Progenitor cell of endocrine pancreas (in vitro differentiated cells): ENCODE measurements around the gene GPR26. TPM values are rescaled to one million over a fixed set of nuclear protein-coding genes. Genes with fewer than 3 reads are reported as not detected.

ENCODE experiments used
- DNase-seq: peaks from one replicate; pipeline ENCODE4 v3.0.0; 2021; ENCODE audit warnings: low spot score; ENCODE audit not compliant: unreplicated experiment
- H3K27ac Mint-ChIP-seq: 2 replicates; pipeline ENCODE4 v1.8.0; 2021; ENCODE audit warnings: mild to moderate bottlenecking, moderate library complexity, mixed read lengths
- H3K27me3 Mint-ChIP-seq: 2 replicates; pipeline ENCODE4 v1.8.0; 2021; ENCODE audit warnings: mixed read lengths
- H3K36me3 Mint-ChIP-seq: 2 replicates; pipeline ENCODE4 v1.8.0; 2022; ENCODE audit warnings: mixed read lengths; ENCODE audit not compliant: insufficient read depth
- H3K4me1 Mint-ChIP-seq: 2 replicates; pipeline ENCODE4 v1.8.0; 2021; ENCODE audit warnings: low read depth, mixed read lengths
- H3K4me3 Mint-ChIP-seq: 2 replicates; pipeline ENCODE4 v1.8.0; 2021; ENCODE audit warnings: low read depth, mild to moderate bottlenecking, moderate library complexity, mixed read lengths
- H3K9me3 Mint-ChIP-seq: 2 replicates; pipeline ENCODE4 v1.8.0; 2021; ENCODE audit warnings: low read depth, mixed read lengths
- total RNA-seq: library from RNA; stranded (reverse); gene quantifications from 2 replicates; pipeline ENCODE4 v1.2.1, GENCODE V29; 2021
- TF ChIP-seq, protein P1 (sequence below): fragments of 200-600 bp; sonication (generic); IDR thresholded peaks from one replicate; pipeline ENCODE4 v1.5.0; 2021; ENCODE audit warnings: antibody characterized with exemption, mild to moderate bottlenecking; ENCODE audit not compliant: unreplicated experiment

The GPR26 gene
- total RNA-seq, 1 donor from 2014 or later = not detected

DNA sequence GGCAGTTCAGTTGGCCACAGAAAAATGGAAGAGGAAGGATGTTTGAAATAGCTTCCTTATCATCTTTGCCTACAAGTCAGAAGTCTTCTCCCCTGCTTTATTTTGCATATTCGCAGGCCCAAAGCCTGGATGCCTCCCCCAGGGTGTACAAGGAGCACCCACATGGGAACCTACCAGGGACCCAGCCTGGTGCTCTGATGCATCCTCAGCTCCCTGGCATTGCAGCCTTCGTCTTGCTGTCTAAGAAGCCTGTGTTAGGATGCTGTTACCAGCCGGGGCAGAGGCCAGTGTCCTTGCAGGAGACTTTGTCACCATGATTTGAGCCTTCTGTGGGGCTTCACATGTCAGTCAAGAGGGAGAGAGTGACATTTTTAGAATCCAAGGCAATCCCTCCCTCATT is 27.0 kb upstream of the GPR26 start:
- no peak for DNase-seq
- Mint-ChIP-seq H3K27ac (no peak overlapping the region), H3K9me3 (no peaks in the 10 kb centered on the region), H3K36me3 (no peaks in the 10 kb centered on the region), H3K4me1 (no peaks in the 10 kb centered on the region), H3K27me3 (peaks cover 33% of the 10 kb centered on the region), H3K4me3 (no peak overlapping the region)
- TF ChIP-seq, protein P1, sequence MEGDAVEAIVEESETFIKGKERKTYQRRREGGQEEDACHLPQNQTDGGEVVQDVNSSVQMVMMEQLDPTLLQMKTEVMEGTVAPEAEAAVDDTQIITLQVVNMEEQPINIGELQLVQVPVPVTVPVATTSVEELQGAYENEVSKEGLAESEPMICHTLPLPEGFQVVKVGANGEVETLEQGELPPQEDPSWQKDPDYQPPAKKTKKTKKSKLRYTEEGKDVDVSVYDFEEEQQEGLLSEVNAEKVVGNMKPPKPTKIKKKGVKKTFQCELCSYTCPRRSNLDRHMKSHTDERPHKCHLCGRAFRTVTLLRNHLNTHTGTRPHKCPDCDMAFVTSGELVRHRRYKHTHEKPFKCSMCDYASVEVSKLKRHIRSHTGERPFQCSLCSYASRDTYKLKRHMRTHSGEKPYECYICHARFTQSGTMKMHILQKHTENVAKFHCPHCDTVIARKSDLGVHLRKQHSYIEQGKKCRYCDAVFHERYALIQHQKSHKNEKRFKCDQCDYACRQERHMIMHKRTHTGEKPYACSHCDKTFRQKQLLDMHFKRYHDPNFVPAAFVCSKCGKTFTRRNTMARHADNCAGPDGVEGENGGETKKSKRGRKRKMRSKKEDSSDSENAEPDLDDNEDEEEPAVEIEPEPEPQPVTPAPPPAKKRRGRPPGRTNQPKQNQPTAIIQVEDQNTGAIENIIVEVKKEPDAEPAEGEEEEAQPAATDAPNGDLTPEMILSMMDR = no peak

DNA sequence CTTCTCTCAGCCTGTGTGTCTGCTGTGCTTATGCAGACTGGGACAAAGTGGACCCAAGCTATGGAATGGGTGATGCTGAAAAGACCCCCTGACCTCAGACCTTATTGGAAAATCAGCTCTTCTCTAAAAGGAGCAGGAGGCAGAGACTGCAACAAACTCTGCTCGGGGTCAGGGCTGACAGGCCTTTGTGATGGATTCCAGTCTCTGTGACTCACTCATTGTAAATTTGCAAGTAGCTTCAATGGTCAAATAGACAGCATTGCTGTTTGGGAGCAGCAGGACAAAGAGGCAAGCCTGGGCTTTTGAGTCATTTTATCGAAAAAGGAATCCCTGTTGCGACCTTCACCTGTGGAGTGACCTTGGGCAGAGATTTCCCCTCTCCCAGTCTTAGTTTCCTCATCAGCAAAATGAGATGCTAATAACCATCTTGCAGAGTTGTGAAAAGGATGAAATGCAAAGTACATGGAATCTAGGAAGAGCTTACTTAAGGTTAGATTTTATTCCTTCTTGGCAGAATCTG is 26.1 kb upstream of the GPR26 start:
- H3K4me3 Mint-ChIP-seq = no peak overlapping the region
- H3K27ac Mint-ChIP-seq = no peak overlapping the region
- DNase-seq = no peak
- H3K9me3 Mint-ChIP-seq = no peaks in the 10 kb centered on the region
- H3K4me1 Mint-ChIP-seq = no peaks in the 10 kb centered on the region
- no peaks in the 10 kb centered on the region for H3K36me3 Mint-ChIP-seq
- peaks cover 30% of the 10 kb centered on the region for H3K27me3 Mint-ChIP-seq
- TF ChIP-seq, protein P1 = no peak

DNA sequence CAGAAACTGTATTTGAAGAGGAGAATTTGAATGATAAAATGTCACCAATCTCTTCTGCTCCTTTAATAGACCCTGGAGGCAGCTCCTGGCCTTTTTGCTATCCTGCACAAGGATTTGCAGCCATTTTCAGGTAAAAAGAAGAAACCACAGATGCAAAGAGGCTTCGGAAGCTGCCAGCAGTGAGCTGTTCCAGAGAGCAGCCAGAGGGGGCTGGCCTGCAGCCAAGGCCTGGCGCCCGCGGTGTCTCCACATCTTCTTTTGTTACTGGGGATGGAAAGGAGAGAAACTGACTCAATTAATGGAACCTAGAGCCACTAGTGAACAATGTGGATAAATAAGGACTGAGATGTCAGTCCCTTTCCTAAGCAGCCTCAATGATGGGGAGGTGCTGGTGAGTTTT is 23.9 kb upstream of the GPR26 start:
- DNase-seq = no peak

DNA sequence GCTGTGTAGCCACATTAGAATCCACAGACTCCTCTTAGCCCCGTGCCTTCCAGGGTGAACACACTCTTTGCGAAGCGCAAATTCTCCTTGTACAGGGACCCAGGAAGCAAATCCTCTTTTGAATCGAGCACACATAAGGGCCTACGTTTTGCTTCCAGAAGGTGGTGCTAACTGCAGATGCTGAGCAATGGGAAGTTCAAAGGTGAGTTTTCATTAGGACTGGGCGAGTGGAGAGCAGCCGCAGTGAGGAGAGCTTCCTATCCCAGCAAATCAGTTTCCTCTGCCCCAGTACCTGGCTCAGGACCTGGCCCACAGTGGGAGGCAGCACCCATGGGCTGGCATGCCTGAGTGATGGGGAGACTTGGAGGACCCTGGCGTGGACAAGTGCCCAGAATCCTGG is 23.5 kb upstream of the GPR26 start:
- Mint-ChIP-seq H3K4me1 (no peaks in the 10 kb centered on the region), H3K4me3 (no peak overlapping the region), H3K27ac (no peak overlapping the region), H3K9me3 (no peaks in the 10 kb centered on the region), H3K36me3 (no peaks in the 10 kb centered on the region), H3K27me3 (peaks cover 43% of the 10 kb centered on the region)
- TF ChIP-seq, protein P1 = peak; percentile 45
- DNase-seq = no peak

More for the DNA sequence above, 23.9 kb upstream of the GPR26 start:
- Mint-ChIP-seq H3K36me3 (no peaks in the 10 kb centered on the region), H3K9me3 (no peaks in the 10 kb centered on the region), H3K27me3 (peaks cover 40% of the 10 kb centered on the region), H3K4me1 (no peaks in the 10 kb centered on the region), H3K27ac (no peak overlapping the region), H3K4me3 (no peak overlapping the region)
- TF ChIP-seq, protein P1 = no peak

DNA sequence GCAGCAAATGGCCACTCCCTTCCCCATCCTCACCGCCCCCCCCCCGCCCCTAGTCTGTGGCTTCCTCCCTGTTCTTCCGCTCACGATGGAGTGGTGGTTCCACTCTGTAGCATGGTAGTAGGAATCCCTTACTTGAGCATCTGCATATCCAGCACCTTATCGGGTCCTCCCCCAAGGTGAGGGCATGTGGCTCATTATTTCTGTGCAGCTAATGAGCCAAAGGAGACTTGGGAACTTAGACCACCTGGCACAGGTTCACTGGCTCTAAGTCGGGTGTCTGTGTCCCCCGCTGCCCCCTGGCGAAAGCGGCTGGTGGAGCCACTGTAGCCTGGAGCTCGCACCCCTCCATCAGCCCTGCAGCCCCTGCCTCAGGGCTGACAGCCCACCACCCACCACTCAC is 22.8 kb upstream of the GPR26 start:
- no peaks in the 10 kb centered on the region for H3K36me3 Mint-ChIP-seq
- H3K4me3 Mint-ChIP-seq = no peak overlapping the region
- no peak for DNase-seq

More for the DNA sequence above, 22.8 kb upstream of the GPR26 start:
- no peaks in the 10 kb centered on the region for H3K9me3 Mint-ChIP-seq
- no peaks in the 10 kb centered on the region for H3K4me1 Mint-ChIP-seq
- H3K27me3 Mint-ChIP-seq = peaks cover 42% of the 10 kb centered on the region
- H3K27ac Mint-ChIP-seq = no peak overlapping the region
- TF ChIP-seq, protein P1 = no peak
